Fibroblast of skin of abdomen (primary cell): Measurements from ENCODE around the gene SPRY1.

Source experiments
- DNase-seq: peaks from one replicate; pipeline ENCODE4 v3.0.0-alpha.2; 2013

The SPRY1 gene

GRCh38 chr4:123411514-123411913 is 14.9 kb downstream of the SPRY1 start:
- no peak for DNase-seq

DNA sequence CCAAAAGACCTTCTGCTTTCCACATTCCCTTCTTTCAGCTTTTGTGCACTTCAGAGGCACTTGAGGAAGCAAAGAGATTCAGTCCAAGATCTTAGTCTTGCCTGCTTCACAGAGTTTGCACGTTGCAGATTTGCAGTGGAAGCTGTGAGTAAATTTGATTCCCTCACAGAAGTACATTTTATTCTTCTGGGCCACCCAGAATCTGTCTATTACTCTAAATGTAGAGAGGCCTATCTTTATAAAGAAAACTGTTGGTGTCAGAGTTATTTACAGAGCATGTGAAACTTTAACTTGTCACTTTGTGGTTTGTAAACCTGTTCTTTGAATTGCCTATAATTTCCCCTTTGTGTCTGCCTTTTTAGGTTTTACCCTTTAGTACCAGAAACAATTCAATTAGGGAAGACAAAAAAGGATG is 15.5 kb downstream of the SPRY1 start:
- no peak for DNase-seq

- peak; percentile 69 for DNase-seq
Measured at GRCh38 chr4:123412700-123413512, 16.3 kb downstream of the SPRY1 start.

DNA sequence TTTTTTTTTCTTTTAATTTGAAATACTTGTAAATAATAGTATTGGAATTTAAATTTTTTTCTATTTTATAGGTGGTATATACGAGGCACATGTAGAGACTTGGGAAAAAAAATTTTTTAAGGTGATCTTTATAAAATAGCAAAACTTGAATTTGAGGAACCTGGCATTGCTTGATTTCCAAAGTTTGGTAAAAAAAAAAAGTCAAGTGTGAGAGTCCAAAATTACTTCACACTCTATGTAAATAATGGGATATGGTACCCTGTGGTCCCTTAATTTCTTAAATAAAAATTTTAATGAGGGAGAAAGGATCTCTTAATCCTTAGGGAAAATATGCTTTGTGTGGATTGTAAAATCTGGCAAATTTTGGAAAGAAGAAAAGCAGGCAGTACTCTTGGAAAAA is 19.0 kb downstream of the SPRY1 start:
- no peak for DNase-seq

DNA sequence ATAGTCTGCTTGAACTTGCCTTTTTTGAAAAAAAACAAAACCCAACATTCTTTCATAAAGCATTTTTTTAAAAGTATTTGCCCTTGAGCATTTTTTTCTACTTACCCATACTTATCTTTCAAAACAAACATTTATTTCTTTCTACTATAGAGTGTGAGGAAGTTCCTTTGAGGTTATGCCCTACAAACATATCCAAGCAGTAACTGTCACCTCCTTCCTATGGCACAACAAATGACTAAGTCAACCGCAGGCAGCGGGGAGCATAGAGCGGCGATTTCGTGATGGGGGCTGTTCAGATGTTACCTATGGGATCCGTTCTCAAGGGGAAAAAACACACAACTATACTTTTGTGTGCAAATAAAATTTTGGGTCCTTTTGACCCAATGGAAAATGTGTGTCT is 19.4 kb downstream of the SPRY1 start:
- peak; percentile 50 for DNase-seq

DNA sequence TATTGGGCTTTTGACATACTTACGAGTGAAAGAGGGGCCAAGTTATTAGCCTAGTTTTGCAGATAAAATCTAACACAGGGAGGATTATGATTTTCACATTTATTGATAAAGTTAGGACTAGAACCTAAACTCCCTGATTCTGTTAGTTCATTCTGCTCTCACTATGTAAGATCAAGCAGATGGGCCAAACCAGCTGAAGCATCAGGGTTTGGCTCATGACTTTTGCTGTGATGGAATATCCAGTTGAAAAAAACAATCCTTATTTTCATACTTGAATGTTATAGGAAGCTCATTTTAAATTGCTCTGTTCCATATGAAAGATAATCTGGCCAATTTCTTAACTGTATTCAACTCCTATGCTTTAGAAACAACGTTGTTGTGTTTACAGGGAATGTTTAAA is 21.2 kb downstream of the SPRY1 start:
- DNase-seq: no peak

GRCh38 chr4:123418351-123418931 is 21.8 kb downstream of the SPRY1 start:
- peak; percentile 92 for DNase-seq

DNA sequence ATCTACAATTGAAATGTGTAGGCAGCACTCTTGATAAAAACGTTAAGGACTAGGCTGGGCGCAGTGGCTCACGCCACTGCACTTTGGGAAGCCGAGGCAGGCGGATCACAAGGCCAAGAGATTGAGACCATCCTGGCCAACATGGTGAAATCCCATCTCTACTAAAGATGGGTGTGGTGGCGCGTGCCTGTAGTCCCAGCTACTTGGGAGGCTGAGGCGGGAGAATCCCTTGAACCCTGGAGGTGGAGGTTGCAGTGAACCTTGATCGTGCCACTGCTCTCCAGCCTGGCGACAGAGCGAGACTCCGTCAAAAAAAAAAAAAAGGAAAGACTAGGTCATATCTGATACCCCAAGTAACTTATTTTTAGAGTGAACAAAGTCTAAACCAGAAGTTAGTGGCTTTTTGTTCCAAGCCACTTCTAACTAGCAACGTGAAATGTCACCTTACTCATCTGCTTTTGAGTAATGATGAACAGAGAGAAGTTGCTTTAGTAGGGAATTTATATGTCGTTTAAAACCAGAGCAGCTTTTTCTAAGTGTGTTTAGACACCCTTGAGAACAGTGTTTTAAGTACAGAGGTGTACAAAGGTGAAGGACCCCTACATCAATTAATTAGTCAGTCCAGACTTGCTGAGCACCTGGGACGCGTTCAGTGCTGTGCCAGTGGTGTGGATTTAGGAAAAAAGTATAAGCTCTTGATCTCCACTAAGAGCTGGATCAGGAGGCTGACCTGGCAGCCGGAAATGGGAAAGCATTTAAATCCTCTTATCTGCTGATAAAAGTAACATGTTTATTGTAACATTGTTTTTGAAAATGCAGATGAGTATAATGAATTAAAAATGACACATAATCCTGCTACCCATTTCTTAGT is 23.5 kb downstream of the SPRY1 start:
- DNase-seq: no peak

- DNase-seq: peak; percentile 38
Measured at GRCh38 chr4:123421227-123421936, 24.8 kb downstream of the SPRY1 start.

GRCh38 chr4:123421937-123422781 is 25.6 kb downstream of the SPRY1 start:
- DNase-seq: no peak

DNA sequence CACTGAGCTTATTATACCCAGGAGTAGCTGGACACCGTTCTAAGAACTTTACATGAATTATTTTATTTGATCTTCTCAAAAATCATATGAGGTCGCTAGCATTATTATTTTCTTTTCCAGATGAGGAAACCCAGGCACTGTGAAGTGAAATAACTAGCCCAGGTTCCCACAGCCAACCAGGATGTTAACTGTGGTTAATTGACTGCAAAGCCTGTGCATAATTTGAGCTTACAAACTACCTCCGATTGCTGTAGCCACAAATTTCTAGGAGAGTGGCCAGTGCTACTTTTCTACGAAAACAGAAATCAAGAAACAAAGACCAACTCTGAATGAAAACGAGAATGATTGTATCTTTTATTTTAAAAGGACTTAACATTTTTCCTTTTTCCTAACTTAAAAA is 27.2 kb downstream of the SPRY1 start:
- DNase-seq: no peak

GRCh38 chr4:123427951-123428350 is 31.4 kb downstream of the SPRY1 start:
- DNase-seq: no peak

DNA sequence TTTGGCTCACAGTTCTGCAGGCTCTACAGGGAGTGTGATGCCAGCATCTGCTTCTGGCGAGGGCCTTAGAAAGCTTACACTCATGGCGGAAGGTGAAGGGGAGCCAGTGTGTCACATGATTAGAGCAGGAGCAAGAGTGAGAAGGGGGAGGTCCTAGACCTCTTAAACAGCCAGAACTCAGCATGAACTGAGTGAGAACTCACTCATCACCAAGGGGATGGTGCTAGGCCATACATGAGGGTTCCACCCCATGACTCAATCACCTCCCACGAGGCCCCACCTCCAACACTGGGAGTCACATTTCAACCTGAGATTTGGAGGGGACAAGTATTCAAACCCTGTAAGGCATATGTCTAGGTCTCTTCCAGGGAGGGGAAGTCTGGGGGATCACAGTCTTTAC is 33.4 kb downstream of the SPRY1 start:
- no peak for DNase-seq

GRCh38 chr4:123430501-123430900 is 33.9 kb downstream of the SPRY1 start:
- DNase-seq: no peak

GRCh38 chr4:123433573-123433972 is 37.0 kb downstream of the SPRY1 start:
- no peak for DNase-seq

DNA sequence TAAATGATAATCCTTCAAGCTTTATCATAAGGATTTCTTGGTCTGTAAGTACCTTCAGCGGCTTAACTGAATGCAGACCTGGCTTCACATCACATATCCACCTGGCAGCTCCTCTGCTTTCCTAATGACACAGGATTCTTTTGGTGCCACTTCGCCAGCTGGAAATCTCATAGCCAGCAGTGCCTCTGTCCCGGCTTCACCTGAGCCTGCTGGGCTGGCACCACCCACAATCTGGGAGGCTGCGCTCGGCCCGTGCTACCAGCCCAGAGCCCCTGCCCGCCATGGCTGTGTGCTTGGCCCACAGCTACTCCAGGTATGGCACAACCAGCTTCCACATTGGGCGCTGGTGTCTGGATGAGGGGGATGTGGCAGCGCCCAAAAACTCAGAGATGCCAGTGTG is 37.4 kb downstream of the SPRY1 start:
- no peak for DNase-seq

- no peak for DNase-seq
Measured at GRCh38 chr4:123435246-123436113, 38.9 kb downstream of the SPRY1 start.

GRCh38 chr4:123438031-123438430 is 41.4 kb downstream of the SPRY1 start:
- DNase-seq: no peak

DNA sequence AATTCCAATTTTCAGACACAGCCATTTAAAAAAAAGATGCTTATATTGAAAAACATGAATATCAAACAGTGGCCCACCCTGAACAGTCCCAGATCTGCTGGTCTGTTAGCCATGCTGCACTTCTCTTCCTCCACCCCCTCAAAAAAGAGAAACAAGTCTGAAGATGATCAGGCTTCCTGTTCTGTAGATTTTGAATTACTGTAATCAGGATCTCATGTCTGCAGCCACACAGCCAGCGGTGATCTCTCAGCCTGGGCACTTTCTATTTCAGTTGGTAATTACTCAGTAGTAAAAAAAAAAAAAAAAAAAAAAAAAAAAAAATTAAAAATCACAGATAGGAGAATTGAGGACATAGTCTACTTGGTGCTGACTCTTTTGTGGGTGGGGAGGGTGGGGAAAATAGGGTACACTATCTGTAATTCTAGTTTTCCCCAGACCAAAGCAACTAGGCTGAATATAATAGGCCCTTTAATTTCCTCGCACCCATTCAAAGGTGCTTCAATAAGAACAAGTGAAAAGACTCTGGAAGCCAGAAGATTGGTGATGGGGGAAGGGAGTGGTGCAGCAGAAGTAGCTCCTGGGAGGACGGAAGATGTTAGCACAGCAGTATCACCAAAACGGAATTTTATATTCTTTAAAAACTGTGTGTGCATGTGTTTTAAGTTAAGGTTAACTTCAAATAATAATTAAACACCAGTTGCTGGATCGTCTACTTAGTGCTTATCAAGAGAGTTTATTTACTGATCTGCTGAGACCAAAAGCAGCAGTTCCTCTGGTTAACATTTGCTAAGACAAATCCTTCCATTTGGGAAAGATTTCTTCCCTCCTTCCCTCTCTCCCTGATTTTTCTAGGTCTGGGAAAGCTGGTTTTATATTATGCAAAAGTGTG is 47.0 kb downstream of the SPRY1 start:
- no peak for DNase-seq

- DNase-seq: peak; percentile 27
Measured at GRCh38 chr4:123444290-123444731, 47.7 kb downstream of the SPRY1 start.
